Fibroblast of lung (primary cell): ENCODE data around the gene MOG.

Experiments
- EZH2 ChIP-seq: IDR thresholded peaks from 2 replicates; pipeline ENCODE4 v1.5.1; 2012; ENCODE audit warnings: low read length, control low read depth, mild to moderate bottlenecking; ENCODE audit errors: missing control alignments
- TF ChIP-seq, protein P1 (sequence below), 2 donors: IDR thresholded peaks in 1 of 2; conservative IDR thresholded peaks in 1 of 2; 1 replicate in 1 of 2; 2 replicates in 1 of 2; pipeline ENCODE4 v1.5.1; 2011 to 2012; ENCODE audit warnings: low read length in 2 of 2, control low read depth in 1 of 2, inconsistent platforms in 1 of 2, low read depth in 1 of 2, mild to moderate bottlenecking in 1 of 2

DNA sequence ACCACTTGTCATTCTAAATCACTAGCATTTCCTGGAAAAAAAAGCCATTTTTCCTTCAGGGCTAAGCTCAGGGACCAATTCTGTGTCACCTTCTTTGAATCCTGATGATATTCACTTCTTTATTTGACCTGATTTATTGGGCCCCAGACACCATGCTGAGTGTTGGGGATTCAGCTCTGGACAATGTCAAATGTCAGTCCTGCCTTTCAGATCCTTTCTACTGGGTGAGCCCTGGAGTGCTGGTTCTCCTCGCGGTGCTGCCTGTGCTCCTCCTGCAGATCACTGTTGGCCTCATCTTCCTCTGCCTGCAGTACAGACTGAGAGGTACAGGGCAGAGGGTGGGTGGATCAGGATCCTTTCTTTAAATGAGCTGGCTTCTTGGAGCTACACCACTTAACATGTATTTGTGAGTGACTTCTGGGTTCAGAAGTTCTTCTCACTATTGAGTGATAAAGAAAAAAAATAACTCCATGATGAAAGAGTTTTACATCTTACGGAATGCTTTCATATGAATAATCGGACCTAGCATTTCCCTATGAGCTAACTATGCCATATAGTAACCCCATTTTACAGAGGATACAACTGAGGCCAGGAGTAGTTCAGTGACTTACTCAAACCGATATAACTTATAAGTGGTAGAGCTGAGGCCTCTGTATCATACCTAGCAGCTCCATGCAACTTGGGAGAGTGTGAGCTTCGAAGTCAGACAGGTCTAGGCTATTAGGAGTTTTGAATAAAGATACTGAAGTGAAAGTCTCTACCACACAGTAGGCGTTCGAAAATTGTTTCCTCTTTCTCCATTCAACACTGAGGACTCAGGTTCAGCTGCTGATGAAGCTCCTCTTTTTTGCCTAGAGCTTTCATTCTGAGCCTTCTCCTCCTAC is 9.3 kb downstream of the MOG start:
- TF ChIP-seq, protein P1, sequence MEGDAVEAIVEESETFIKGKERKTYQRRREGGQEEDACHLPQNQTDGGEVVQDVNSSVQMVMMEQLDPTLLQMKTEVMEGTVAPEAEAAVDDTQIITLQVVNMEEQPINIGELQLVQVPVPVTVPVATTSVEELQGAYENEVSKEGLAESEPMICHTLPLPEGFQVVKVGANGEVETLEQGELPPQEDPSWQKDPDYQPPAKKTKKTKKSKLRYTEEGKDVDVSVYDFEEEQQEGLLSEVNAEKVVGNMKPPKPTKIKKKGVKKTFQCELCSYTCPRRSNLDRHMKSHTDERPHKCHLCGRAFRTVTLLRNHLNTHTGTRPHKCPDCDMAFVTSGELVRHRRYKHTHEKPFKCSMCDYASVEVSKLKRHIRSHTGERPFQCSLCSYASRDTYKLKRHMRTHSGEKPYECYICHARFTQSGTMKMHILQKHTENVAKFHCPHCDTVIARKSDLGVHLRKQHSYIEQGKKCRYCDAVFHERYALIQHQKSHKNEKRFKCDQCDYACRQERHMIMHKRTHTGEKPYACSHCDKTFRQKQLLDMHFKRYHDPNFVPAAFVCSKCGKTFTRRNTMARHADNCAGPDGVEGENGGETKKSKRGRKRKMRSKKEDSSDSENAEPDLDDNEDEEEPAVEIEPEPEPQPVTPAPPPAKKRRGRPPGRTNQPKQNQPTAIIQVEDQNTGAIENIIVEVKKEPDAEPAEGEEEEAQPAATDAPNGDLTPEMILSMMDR (conservative IDR thresholded peaks at IDR 0.05 in 1 of 2, IDR thresholded peaks at IDR 0.05 in 1 of 2; ENCODE audit: low read depth in 1 of 2, low read length in 2 of 2), result no peak
- TF ChIP-seq EZH2, result no peak
